HepG2 (cell line): Measurements from ENCODE around the gene CLIP2. TPM values are rescaled to one million over a fixed set of nuclear protein-coding genes. Genes with fewer than 3 reads are reported as not detected.

ENCODE experiments used
- ATAD3A ChIP-seq: sonication (generic); formaldehyde crosslinking; IDR thresholded peaks from 2 replicates; pipeline ENCODE4 v1.4.0; 2020; ENCODE audit warnings: missing genetic modification reagents
- ELF4 ChIP-seq: sonication (generic); formaldehyde crosslinking; IDR thresholded peaks from 2 replicates; pipeline ENCODE4 v1.5.0; 2020; ENCODE audit warnings: missing genetic modification reagents, mild to moderate bottlenecking, moderate library complexity, borderline replicate concordance
- GLI4 ChIP-seq: sonication (generic); formaldehyde crosslinking; IDR thresholded peaks from 2 replicates; pipeline ENCODE4 v1.5.1; 2020; ENCODE audit warnings: missing genetic modification reagents, mild to moderate bottlenecking, moderate library complexity, borderline replicate concordance
- HNF4A ChIP-seq: sonication (generic); formaldehyde crosslinking; IDR thresholded peaks from 2 replicates; pipeline ENCODE4 v1.4.0; 2020; ENCODE audit warnings: missing genetic modification reagents
- MLXIP ChIP-seq: sonication (generic); formaldehyde crosslinking; IDR thresholded peaks from 2 replicates; pipeline ENCODE4 v1.9.0; 2021; ENCODE audit warnings: missing genetic modification reagents, borderline replicate concordance
- NFRKB ChIP-seq: fragments of 450-650 bp; IDR thresholded peaks from 2 replicates; pipeline ENCODE4 v1.6.1; 2017
- PLRG1 ChIP-seq: fragments of 450-650 bp; conservative IDR thresholded peaks from 2 replicates; pipeline ENCODE4 v1.6.1; 2016
- SIX1 ChIP-seq: sonication (generic); formaldehyde crosslinking; IDR thresholded peaks from 2 replicates; pipeline ENCODE4 v1.4.0; 2020; ENCODE audit warnings: missing genetic modification reagents, borderline replicate concordance
- TBP ChIP-seq: sonication (generic); formaldehyde crosslinking; IDR thresholded peaks from 2 replicates; pipeline ENCODE4 v1.5.0; 2020; ENCODE audit warnings: missing genetic modification reagents
- TBX3 ChIP-seq: fragments of 450-650 bp; IDR thresholded peaks from 2 replicates; pipeline ENCODE4 v1.6.1; 2017; ENCODE audit warnings: antibody characterized with exemption, mild to moderate bottlenecking, inconsistent platforms, borderline replicate concordance
- THYN1 ChIP-seq: sonication (generic); formaldehyde crosslinking; IDR thresholded peaks from 2 replicates; pipeline ENCODE4 v1.8.1; 2023; ENCODE audit warnings: low read depth, mild to moderate bottlenecking, moderate library complexity, missing genetic modification reagents, borderline replicate concordance
- ZBTB1 ChIP-seq: sonication (generic); formaldehyde crosslinking; IDR thresholded peaks from 2 replicates; pipeline ENCODE4 v1.4.0; 2020; ENCODE audit warnings: missing genetic modification reagents, borderline replicate concordance
- ZBTB14 ChIP-seq: sonication (generic); formaldehyde crosslinking; IDR thresholded peaks from 2 replicates; pipeline ENCODE4 v1.4.0; 2020; ENCODE audit warnings: missing genetic modification reagents
- ZNF235 ChIP-seq: sonication (generic); formaldehyde crosslinking; IDR thresholded peaks from 2 replicates; pipeline ENCODE4 v1.8.1; 2023; ENCODE audit warnings: mild to moderate bottlenecking, missing genetic modification reagents, borderline replicate concordance
- ZNF333 ChIP-seq: sonication (generic); formaldehyde crosslinking; IDR thresholded peaks from 2 replicates; pipeline ENCODE4 v1.4.0; 2020; ENCODE audit warnings: mild to moderate bottlenecking, missing genetic modification reagents, borderline replicate concordance
- ZNF383 ChIP-seq: sonication (generic); formaldehyde crosslinking; IDR thresholded peaks from 2 replicates; pipeline ENCODE4 v1.4.0; 2020; ENCODE audit warnings: missing genetic modification reagents, mild to moderate bottlenecking, borderline replicate concordance
- ZNF557 ChIP-seq: sonication (generic); formaldehyde crosslinking; IDR thresholded peaks from 2 replicates; pipeline ENCODE4 v1.4.0; 2020; ENCODE audit warnings: missing genetic modification reagents
- ZNF605 ChIP-seq: sonication (generic); formaldehyde crosslinking; IDR thresholded peaks from 2 replicates; pipeline ENCODE4 v1.8.0; 2022; ENCODE audit warnings: mild to moderate bottlenecking, missing genetic modification reagents
- ZNF646 ChIP-seq: sonication (generic); formaldehyde crosslinking; IDR thresholded peaks from 2 replicates; pipeline ENCODE4 v1.9.0; 2021; ENCODE audit warnings: mild to moderate bottlenecking, missing genetic modification reagents
- ZNF879 ChIP-seq: sonication (generic); formaldehyde crosslinking; IDR thresholded peaks from 2 replicates; pipeline ENCODE4 v1.8.1; 2023; ENCODE audit warnings: missing genetic modification reagents
- polyA plus RNA-seq, 8 experiments: library from polyadenylated mRNA; depleted of rRNA in 3 of 8; stranded (reverse) in 7 of 8; unstranded in 1 of 8; fragments of >200 nt; fragmentation: Illumina TruSeq in 4 of 8; extraction: Trizol in 4 of 8; gene quantifications; 2 replicates each; pipeline versions ENCODE4 v1.2.1 to v1.2.3, GENCODE V29; 2011 to 2016; ENCODE audit warnings: low read depth in 4 of 8, missing spikeins in 1 of 8, mixed read lengths in 1 of 8; ENCODE audit not compliant: insufficient read depth in 1 of 8
- total RNA-seq, 5 experiments: library from RNA; depleted of rRNA; stranded (reverse); fragments of >200 nt; fragmentation: Illumina TruSeq; extraction: Trizol; gene quantifications; 2 replicates each; pipeline ENCODE4 v1.2.3, GENCODE V29; 2016; ENCODE audit warnings: low read depth in 1 of 5

Gene CLIP2
- total and polyA plus RNA-seq, 2 of the 13 experiments (the other 11 are each of a cell fraction or from before 2014, with no cell fraction given) = 6.5 to 17.4 TPM

GRCh38 chr7:74292757-74293576 is 3.8 kb downstream of the CLIP2 start (continued):
- no peak; the same call in 1 of the 2 replicates for TF ChIP-seq ZNF646 (CRISPR knock-in tag)
- TF ChIP-seq ZNF605 (CRISPR knock-in tag) = peak; percentile 97
- no peak for TF ChIP-seq THYN1 (CRISPR knock-in tag)
- TF ChIP-seq ZNF383 (CRISPR knock-in tag) = 0 out of 2 replicates have a peak, but pooled peaks have one; percentile 52
- TF ChIP-seq ELF4 (CRISPR knock-in tag) = no peak
- 0 out of 2 replicates have a peak, but pooled peaks have one; percentile 32 for TF ChIP-seq GLI4
- TF ChIP-seq ZNF235 (CRISPR knock-in tag) = no peak
- no peak for TF ChIP-seq NFRKB
- no peak for TF ChIP-seq ZNF557 (CRISPR knock-in tag)
- no peak for TF ChIP-seq ZNF333
- TF ChIP-seq PLRG1 = no peak
- TF ChIP-seq MLXIP (CRISPR knock-in tag) = no peak
- no peak for TF ChIP-seq TBP
- TF ChIP-seq TBX3 = peak; percentile 56
- no peak for TF ChIP-seq ATAD3A (CRISPR knock-in tag)
- TF ChIP-seq ZNF879 (CRISPR knock-in tag) = no peak
- TF ChIP-seq SIX1 (CRISPR knock-in tag) = no peak; the same call in 1 of the 2 replicates
- TF ChIP-seq ZBTB14 (CRISPR knock-in tag) = no peak
- no peak for TF ChIP-seq ZBTB1 (CRISPR knock-in tag)
- peak; percentile 96 for TF ChIP-seq HNF4A (CRISPR knock-in tag)
